Measurements from ENCODE around the gene IRGQ. TPM values are rescaled to one million over a fixed set of nuclear protein-coding genes. Genes with fewer than 3 reads are reported as not detected.

IRGQ gene
- polyA plus RNA-seq, 3 donors = 1.8 to 49.6 (median 2.9) TPM

DNA sequence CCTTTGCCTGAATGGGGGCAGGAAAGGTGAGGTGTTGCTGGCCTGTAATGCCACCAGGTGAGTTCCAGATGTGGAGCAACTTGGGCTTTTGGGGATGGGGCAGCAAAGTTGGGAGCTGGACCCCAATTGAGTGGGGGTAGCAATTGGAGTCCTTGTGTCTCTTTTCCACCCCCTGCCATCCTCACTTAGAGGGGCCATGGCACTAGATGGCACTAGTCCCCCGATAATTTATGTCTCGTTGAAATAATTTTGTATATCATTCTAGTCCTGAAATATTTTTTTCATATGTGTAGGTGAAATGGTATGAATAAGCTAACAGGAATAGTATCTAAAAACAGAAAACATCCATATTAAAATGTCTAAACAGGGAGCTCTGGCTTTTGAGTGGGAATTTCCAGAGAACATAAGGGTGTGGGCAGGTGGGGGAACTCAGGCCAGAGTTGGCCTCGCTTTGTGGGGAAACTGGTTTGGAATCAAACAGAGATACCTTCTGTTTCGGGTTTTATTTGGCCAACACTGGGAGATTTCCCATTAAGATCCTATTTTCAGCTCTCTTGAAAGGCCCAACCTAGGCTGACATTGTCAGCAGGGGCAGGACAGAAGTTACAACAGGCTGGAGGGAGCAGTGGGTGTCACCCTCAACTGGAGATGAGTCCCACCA, 3.8 kb upstream of the IRGQ start:
- H3K4me3 Mint-ChIP-seq = no peak overlapping the region
- no peaks in the 10 kb centered on the region for H3K27me3 Mint-ChIP-seq (ENCODE audit: low read depth in 3 of 3)
- Histone ChIP-seq H3K27ac (ENCODE audit: low read depth in 1 of 2, low read length in 2 of 2) (no peak overlapping the region), H3K27me3 (ENCODE audit: control insufficient read depth in 2 of 2, insufficient read depth in 2 of 2, low read length in 2 of 2) (no peaks in the 10 kb centered on the region), H3K4me1 (ENCODE audit: control insufficient read depth in 1 of 2, insufficient read depth in 2 of 2, low read length in 2 of 2) (peaks cover 23 to 24% of the 10 kb centered on the region in 2 donors), H4K20me1 (ENCODE audit: insufficient read depth, low read length) (no peaks in the 10 kb centered on the region), H3K4me2 (replicated peaks; ENCODE audit: extremely low read depth, low read length, poor library complexity, severe bottlenecking) (no peak overlapping the region), H3K36me3 (replicated peaks in 1 of 2; ENCODE audit: control insufficient read depth in 1 of 2, insufficient read depth in 2 of 2, low read length in 2 of 2) (peaks cover 27 to 50% of the 10 kb centered on the region in 2 donors), H3K9me3 (replicated peaks in 1 of 2; ENCODE audit: control insufficient read depth in 1 of 2, insufficient read depth in 1 of 2, low read length in 2 of 2) (no peaks in the 10 kb centered on the region), H3K4me3 (replicated peaks in 1 of 3; ENCODE audit: low read depth in 2 of 3, low read length in 3 of 3) (no peak overlapping the region), H3K9ac (ENCODE audit: insufficient read depth, low read length, poor library complexity, severe bottlenecking) (no peak overlapping the region), H2AFZ (ENCODE audit: insufficient read depth, low read depth, low read length, poor library complexity, severe bottlenecking) (no peak overlapping the region), H3K79me2 (ENCODE audit: insufficient read depth, low read length) (peaks cover 28% of the 10 kb centered on the region)
- no peaks in the 10 kb centered on the region for H3K9me3 Mint-ChIP-seq
- no peak for DNase-seq
- TF ChIP-seq, protein P1, sequence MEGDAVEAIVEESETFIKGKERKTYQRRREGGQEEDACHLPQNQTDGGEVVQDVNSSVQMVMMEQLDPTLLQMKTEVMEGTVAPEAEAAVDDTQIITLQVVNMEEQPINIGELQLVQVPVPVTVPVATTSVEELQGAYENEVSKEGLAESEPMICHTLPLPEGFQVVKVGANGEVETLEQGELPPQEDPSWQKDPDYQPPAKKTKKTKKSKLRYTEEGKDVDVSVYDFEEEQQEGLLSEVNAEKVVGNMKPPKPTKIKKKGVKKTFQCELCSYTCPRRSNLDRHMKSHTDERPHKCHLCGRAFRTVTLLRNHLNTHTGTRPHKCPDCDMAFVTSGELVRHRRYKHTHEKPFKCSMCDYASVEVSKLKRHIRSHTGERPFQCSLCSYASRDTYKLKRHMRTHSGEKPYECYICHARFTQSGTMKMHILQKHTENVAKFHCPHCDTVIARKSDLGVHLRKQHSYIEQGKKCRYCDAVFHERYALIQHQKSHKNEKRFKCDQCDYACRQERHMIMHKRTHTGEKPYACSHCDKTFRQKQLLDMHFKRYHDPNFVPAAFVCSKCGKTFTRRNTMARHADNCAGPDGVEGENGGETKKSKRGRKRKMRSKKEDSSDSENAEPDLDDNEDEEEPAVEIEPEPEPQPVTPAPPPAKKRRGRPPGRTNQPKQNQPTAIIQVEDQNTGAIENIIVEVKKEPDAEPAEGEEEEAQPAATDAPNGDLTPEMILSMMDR (IDR thresholded peaks at IDR 0.05) = no peak
- intact Hi-C loops (cut with micrococcal nuclease) = loop anchor here in 1 of 2 donors (10.0 kb wide), 1 partner anchor 65 kb away; the partner anchor contains the start of gene ZNF575
- H3K36me3 Mint-ChIP-seq = peaks cover 30 to 38% of the 10 kb centered on the region in 2 donors
- WGBS (ENCODE audit: insufficient coverage) = no CpG with 5 or more reads among the region's 4 CpGs
- peaks cover 22% of the 10 kb centered on the region for H3K4me1 Mint-ChIP-seq
- no peak overlapping the region for H3K27ac Mint-ChIP-seq

DNA sequence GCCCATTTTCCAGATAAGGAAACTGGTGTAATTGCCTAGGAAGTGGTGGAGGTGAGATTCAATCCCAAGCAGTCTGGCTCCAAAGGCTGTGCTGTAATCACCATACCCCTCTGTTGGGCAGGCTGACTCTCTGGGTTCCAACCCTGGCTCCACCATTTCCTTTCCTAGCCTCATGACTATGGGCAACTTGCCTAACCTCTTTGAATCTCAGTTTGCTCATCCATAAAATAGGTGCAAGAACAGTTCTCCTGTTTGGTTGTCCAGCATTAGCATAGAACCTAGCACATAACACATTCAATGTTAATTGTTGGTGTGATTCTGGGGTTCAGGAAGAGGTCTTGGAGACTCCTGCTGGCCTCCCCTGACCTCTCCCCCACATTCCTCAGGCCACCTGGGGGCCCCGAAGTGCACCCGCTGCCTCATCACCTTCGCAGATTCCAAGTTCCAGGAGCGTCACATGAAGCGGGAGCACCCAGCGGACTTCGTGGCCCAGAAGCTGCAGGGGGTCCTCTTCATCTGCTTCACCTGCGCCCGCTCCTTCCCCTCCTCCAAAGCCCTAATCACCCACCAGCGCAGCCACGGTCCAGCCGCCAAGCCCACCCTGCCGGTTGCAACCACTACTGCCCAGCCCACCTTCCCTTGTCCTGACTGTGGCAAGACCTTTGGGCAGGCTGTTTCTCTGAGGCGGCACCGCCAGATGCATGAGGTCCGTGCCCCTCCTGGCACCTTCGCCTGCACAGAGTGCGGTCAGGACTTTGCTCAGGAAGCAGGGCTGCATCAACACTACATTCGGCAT, 2.7 kb upstream of the IRGQ start:
- no peak for DNase-seq
- H3K27me3 ChIP-seq (ENCODE audit: control insufficient read depth in 2 of 2, insufficient read depth in 2 of 2, low read length in 2 of 2) = no peaks in the 10 kb centered on the region
- WGBS (ENCODE audit: insufficient coverage) = over 99% methylated on average over 14 of the region's 19 CpGs
- no peak overlapping the region for H3K4me3 ChIP-seq (replicated peaks in 1 of 3; ENCODE audit: low read depth in 2 of 3, low read length in 3 of 3)
- no peak overlapping the region for H2AFZ ChIP-seq (ENCODE audit: insufficient read depth, low read depth, low read length, poor library complexity, severe bottlenecking)
- Mint-ChIP-seq H3K4me3 (no peak overlapping the region), H3K36me3 (peaks cover 34 to 43% of the 10 kb centered on the region in 2 donors), H3K27me3 (ENCODE audit: low read depth in 3 of 3) (no peaks in the 10 kb centered on the region), H3K27ac (peak overlapping the region in 2 of 7 donors; percentile 36 to 41), H3K9me3 (no peaks in the 10 kb centered on the region), H3K4me1 (peaks cover 27% of the 10 kb centered on the region)
- no peaks in the 10 kb centered on the region for H3K9me3 ChIP-seq (replicated peaks in 1 of 2; ENCODE audit: control insufficient read depth in 1 of 2, insufficient read depth in 1 of 2, low read length in 2 of 2)
- H3K4me2 ChIP-seq (replicated peaks; ENCODE audit: extremely low read depth, low read length, poor library complexity, severe bottlenecking) = no peak overlapping the region
- H3K4me1 ChIP-seq (ENCODE audit: control insufficient read depth in 1 of 2, insufficient read depth in 2 of 2, low read length in 2 of 2) = peaks cover 31 to 34% of the 10 kb centered on the region in 2 donors
- H3K27ac ChIP-seq (ENCODE audit: low read depth in 1 of 2, low read length in 2 of 2) = peak overlapping the region in 1 of 2 donors; percentile 99
- H3K9ac ChIP-seq (ENCODE audit: insufficient read depth, low read length, poor library complexity, severe bottlenecking) = no peak overlapping the region
- H3K36me3 ChIP-seq (replicated peaks in 1 of 2; ENCODE audit: control insufficient read depth in 1 of 2, insufficient read depth in 2 of 2, low read length in 2 of 2) = peaks cover 27 to 55% of the 10 kb centered on the region in 2 donors
- peaks cover 35% of the 10 kb centered on the region for H3K79me2 ChIP-seq (ENCODE audit: insufficient read depth, low read length)
- TF ChIP-seq, protein P1 (IDR thresholded peaks at IDR 0.05) = no peak
- intact Hi-C loops (cut with micrococcal nuclease) = loop anchor here in 1 of 2 donors (10.0 kb wide), 1 partner anchor 64 kb away; the partner anchor contains the start of gene ZNF575
- peaks cover 6% of the 10 kb centered on the region for H4K20me1 ChIP-seq (ENCODE audit: insufficient read depth, low read length)

Data from CD14-positive monocyte (primary cell).